Activated CD4-positive, CD25-positive, alpha-beta regulatory T cell treated with anti-CD3 and anti-CD28 coated beads, Interleukin-2, amount 50 U/mL, for 16 hours (primary cell): ENCODE measurements around the gene PCDHA10.

Source experiments
- DNase-seq: peaks from one replicate; pipeline ENCODE4 v3.0.0-alpha.2; 2020; ENCODE audit warnings: low read depth, low spot score

PCDHA10 gene

GRCh38 chr5:140882591-140882899 lies 26.8 kb downstream of the PCDHA10 start:
- no peak for DNase-seq

- DNase-seq, result no peak
Observed at GRCh38 chr5:140883373-140883772, 27.7 kb downstream of the PCDHA10 start.

DNA sequence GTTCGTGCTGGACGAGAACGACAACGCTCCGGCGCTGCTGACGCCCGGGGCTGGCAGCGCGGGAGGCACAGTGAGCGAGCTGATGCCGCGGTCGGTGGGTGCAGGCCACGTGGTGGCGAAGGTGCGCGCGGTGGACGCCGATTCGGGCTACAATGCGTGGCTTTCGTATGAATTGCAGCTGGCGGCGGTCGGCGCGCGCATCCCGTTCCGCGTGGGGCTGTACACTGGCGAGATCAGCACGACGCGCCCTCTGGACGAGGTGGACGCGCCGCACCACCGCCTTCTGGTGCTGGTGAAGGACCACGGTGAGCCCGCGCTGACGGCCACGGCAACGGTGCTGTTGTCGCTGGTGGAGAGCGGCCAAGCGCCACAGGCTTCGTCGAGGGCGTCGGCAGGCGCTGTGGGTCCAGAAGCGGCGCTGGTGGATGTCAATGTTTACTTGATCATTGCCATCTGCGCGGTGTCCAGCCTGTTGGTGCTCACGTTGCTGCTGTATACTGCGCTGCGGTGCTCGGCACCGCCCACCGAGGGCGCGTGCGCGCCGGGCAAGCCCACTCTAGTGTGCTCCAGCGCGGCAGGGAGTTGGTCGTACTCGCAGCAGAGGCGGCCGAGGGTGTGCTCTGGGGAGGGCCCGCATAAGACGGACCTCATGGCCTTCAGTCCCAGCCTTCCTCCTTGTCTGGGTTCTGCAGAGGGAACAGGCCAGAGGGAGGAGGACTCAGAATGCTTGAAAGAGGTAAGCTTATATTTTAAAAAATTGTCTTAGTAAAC lies 28.4 kb downstream of the PCDHA10 start:
- no peak for DNase-seq

GRCh38 chr5:140916325-140916724 lies 60.6 kb downstream of the PCDHA10 start:
- no peak for DNase-seq
